Right cardiac atrium (tissue), 5 donors: ENCODE measurements around the gene ZNF639. TPM values are rescaled to one million over a fixed set of nuclear protein-coding genes. Genes with fewer than 3 reads are reported as not detected.
A peak's percentile ranks its signal among the peaks of the same experiment; 100 is the strongest.
"Not testable (repeated sequence)": the region's sequence is repeated elsewhere in the genome, so short reads cannot be mapped to it uniquely, and the experiment has no call there.

ENCODE experiments used
- ATAC-seq, 2 donors: fragments of 200-7000 bp; cut with Tn5 transposase; one replicate each; pipeline versions ENCODE4 v1.8.0 to v1.9.1; 2020; ENCODE audit warnings: moderate library complexity in 2 of 2, mild to moderate bottlenecking in 1 of 2
- DNase-seq, 3 donors: peaks; one replicate each; pipeline ENCODE4 v3.0.0-alpha.2; 2020
- H3K27ac ChIP-seq: one replicate; pipeline ENCODE4 v1.5.1; 2013; ENCODE audit warnings: mild to moderate bottlenecking, low read length, control low read depth, moderate library complexity
- H3K27me3 ChIP-seq: one replicate; pipeline ENCODE4 v1.6.1; 2013; ENCODE audit not compliant: control insufficient read depth, insufficient read depth
- H3K4me1 ChIP-seq: one replicate; pipeline ENCODE4 v1.6.1; 2013; ENCODE audit warnings: low read length; ENCODE audit not compliant: control insufficient read depth, insufficient read depth
- H3K4me3 ChIP-seq: one replicate; pipeline ENCODE4 v1.5.1; 2013; ENCODE audit warnings: low read length, control low read depth
- H3K9me3 ChIP-seq: one replicate; pipeline ENCODE4 v1.6.1; 2013; ENCODE audit warnings: low read length; ENCODE audit not compliant: control insufficient read depth
- WGBS: extraction: QIAGEN DNeasy Blood & Tissue Kit; methylation state at CpG from one replicate; pipeline ENCODE4 v1.1.7; 2013; 5-methylcytosine and 5-hydroxymethylcytosine counted together
- intact Hi-C, 4 donors: fragments of 100-400 bp; cut with DNase I; formaldehyde crosslinking; loops; one replicate each; pipeline versions ENCODE4 v1.11.0 to v1.14.0; 2022 to 2023
- long read RNA-seq, 4 donors: library from polyadenylated mRNA; unstranded; transcript quantifications; one replicate each; pipeline ENCODE4 v2.0.0, GENCODE V29; 2020 to 2021
- polyA plus RNA-seq: library from polyadenylated mRNA; stranded (reverse); fragments of 200-250 nt; gene quantifications from one replicate; pipeline ENCODE4 v1.2.3, GENCODE V29; 2013
- total RNA-seq, 4 donors: library from RNA; stranded (reverse); fragmentation: NEBNext Ultra II Directional; extraction: Animal tissue kit (Norgen Biotek cat#: 25700); gene quantifications; one replicate each; pipeline ENCODE4 v1.2.1, GENCODE V29; 2021
- donor health status: healthy with polysubstance abuse.
- donor health status: DM: no; HTN: yes; CAD: no.
- donor health status: DM: no; HTN: no; CAD: no.
- donor health status: DM: no; HTN: yes; CAD: no; lungs with severe emphysema.
- donor health status: DM: yes; HTN: yes; CAD: no.

Gene ZNF639
- total RNA-seq: 10 to 100 TPM; 31.0 to 42.9 (median 34.2) TPM
- 19.0 TPM for polyA plus RNA-seq
- long read RNA-seq, donor 1, full-length matches to known transcripts: 85 of 103 reads
- long read RNA-seq, donor 1, partial matches to known transcripts: 2 of 103 reads
- long read RNA-seq, donor 1, other reads (novel, unspliced or antisense): 16 of 103 reads
- long read RNA-seq, donor 2, transcript ZNF639-209 (6 exons, 2,033 nt): minor isoform, 5 of 30 reads
- long read RNA-seq, donor 2, transcript ZNF639-207 (7 exons, 1,228 nt): major isoform, 15 of 30 reads
- long read RNA-seq, donor 2, partial matches to known transcripts: 0 of 30 reads
- long read RNA-seq, donor 2, other reads (novel, unspliced or antisense): 7 of 30 reads
- long read RNA-seq, donor 3, transcript ZNF639-202 (6 exons, 1,117 nt): major isoform, 6 of 15 reads
- long read RNA-seq, donor 3, partial matches to known transcripts: 0 of 15 reads
- long read RNA-seq, donor 3, other reads (novel, unspliced or antisense): 5 of 15 reads
- long read RNA-seq, donor 4, transcript ZNF639-207 (7 exons, 1,228 nt): major isoform, 27 of 44 reads
- long read RNA-seq, donor 4, transcript ZNF639-209 (6 exons, 2,033 nt): minor isoform, 11 of 44 reads
- long read RNA-seq, donor 4, partial matches to known transcripts: 0 of 44 reads
- long read RNA-seq, donor 4, other reads (novel, unspliced or antisense): 5 of 44 reads

GRCh38 chr3:179322286-179323196 lies at the start of gene ZNF639:
TSS of gene ZNF639 (plus strand) at chr3:179323031. CDS start at chr3:179328294, 5,263 bp downstream.
- Histone ChIP-seq H3K27me3 (no peaks in the 10 kb centered on the region), H3K27ac (peak within 1 kb of the TSS; percentile 93), H3K9me3 (no peaks in the 10 kb centered on the region), H3K4me1 (no peaks in the 10 kb centered on the region), H3K4me3 (peak within 1 kb of the TSS; percentile 56)
- intact Hi-C loops: loop anchor here in 2 of 4 donors (5.0 to 10.0 kb wide), 3 partner anchors 175 to 242 kb away; partner anchors contain the start of genes ACTL6A (in 1 of the 2) and PIK3CA (in 1 of the 2)
- ATAC-seq (peak; percentile 94 to 95), DNase-seq (peak; percentile 87 to 94 (median 94))
- WGBS: under 1% methylated on average over 75 of the region's 75 CpGs

- intact Hi-C loops, H3K4me3 ChIP-seq: not testable (repeated sequence)
- 97% methylated on average over 2 of the region's 2 CpGs for WGBS
Measured at GRCh38 chr3:179274434-179274833, 48.4 kb upstream of the ZNF639 start.

GRCh38 chr3:179276001-179276400 lies 46.8 kb upstream of the ZNF639 start:
- WGBS: 70% methylated on average over 3 of the region's 3 CpGs
- Histone ChIP-seq H3K4me1 (no peaks in the 10 kb centered on the region), H3K9me3 (no peaks in the 10 kb centered on the region), H3K27me3 (no peaks in the 10 kb centered on the region), H3K4me3 (no peak overlapping the region), H3K27ac (no peak overlapping the region)
- intact Hi-C loops: no loop called here
- ATAC-seq (no peak), DNase-seq (no peak)

More at GRCh38 chr3:179274434-179274833, 48.4 kb upstream of the ZNF639 start:
- H3K27ac ChIP-seq, H3K9me3 ChIP-seq, H3K4me1 ChIP-seq, DNase-seq, ATAC-seq, H3K27me3 ChIP-seq: not testable (repeated sequence)

- intact Hi-C loops: no loop called here
- H3K27ac ChIP-seq: no peak overlapping the region
- DNase-seq (no peak), ATAC-seq (no peak)
- no peaks in the 10 kb centered on the region for H3K9me3 ChIP-seq
- H3K4me3 ChIP-seq: no peak overlapping the region
- WGBS: 82% methylated on average over 3 of the region's 3 CpGs
- H3K4me1 ChIP-seq: no peaks in the 10 kb centered on the region
- no peaks in the 10 kb centered on the region for H3K27me3 ChIP-seq
Measured at GRCh38 chr3:179276743-179277142, 46.1 kb upstream of the ZNF639 start.

GRCh38 chr3:179278151-179278550 lies 44.7 kb upstream of the ZNF639 start:
- intact Hi-C loops: no loop called here

GRCh38 chr3:179278932-179279693 lies 43.7 kb upstream of the ZNF639 start:
- DNase-seq: no peak
- Histone ChIP-seq H3K9me3 (no peaks in the 10 kb centered on the region), H3K4me3 (no peak overlapping the region), H3K4me1 (no peaks in the 10 kb centered on the region), H3K27ac (no peak overlapping the region), H3K27me3 (no peaks in the 10 kb centered on the region)
- intact Hi-C loops: no loop called here
- WGBS: 59% methylated on average over 4 of the region's 4 CpGs
- no peak for ATAC-seq

More at GRCh38 chr3:179278151-179278550, 44.7 kb upstream of the ZNF639 start:
- H3K4me1 ChIP-seq: no peaks in the 10 kb centered on the region
- no peak overlapping the region for H3K27ac ChIP-seq
- no peak overlapping the region for H3K4me3 ChIP-seq
- H3K27me3 ChIP-seq: no peaks in the 10 kb centered on the region
- H3K9me3 ChIP-seq: no peaks in the 10 kb centered on the region
- ATAC-seq: no peak
- WGBS: 95% methylated on average over 1 of the region's 1 CpG
- DNase-seq: no peak

- no peaks in the 10 kb centered on the region for H3K9me3 ChIP-seq
- DNase-seq (no peak), ATAC-seq (no peak)
- H3K27ac ChIP-seq: no peak overlapping the region
- no peak overlapping the region for H3K4me3 ChIP-seq
- intact Hi-C loops: no loop called here
- H3K4me1 ChIP-seq: no peaks in the 10 kb centered on the region
- 97% methylated on average over 1 of the region's 1 CpG for WGBS
- no peaks in the 10 kb centered on the region for H3K27me3 ChIP-seq
Measured at GRCh38 chr3:179279837-179280236, 43.0 kb upstream of the ZNF639 start.

- no peaks in the 10 kb centered on the region for H3K9me3 ChIP-seq
- H3K4me1 ChIP-seq: no peaks in the 10 kb centered on the region
- intact Hi-C loops: no loop called here
- no peaks in the 10 kb centered on the region for H3K27me3 ChIP-seq
- no peak overlapping the region for H3K4me3 ChIP-seq
- ATAC-seq (no peak), DNase-seq (no peak)
- no peak overlapping the region for H3K27ac ChIP-seq
- WGBS: 92% methylated on average over 3 of the region's 3 CpGs
Measured at GRCh38 chr3:179281825-179282224, 41.0 kb upstream of the ZNF639 start.

GRCh38 chr3:179286331-179286730 lies 36.5 kb upstream of the ZNF639 start:
- ATAC-seq: no peak
- Histone ChIP-seq H3K4me1 (no peaks in the 10 kb centered on the region), H3K27ac (no peak overlapping the region), H3K9me3 (no peaks in the 10 kb centered on the region), H3K27me3 (no peaks in the 10 kb centered on the region), H3K4me3 (no peak overlapping the region)
- intact Hi-C loops: no loop called here
- 78% methylated on average over 6 of the region's 6 CpGs for WGBS
- DNase-seq: no peak

GRCh38 chr3:179288845-179289244 lies 34.0 kb upstream of the ZNF639 start:
- Histone ChIP-seq H3K9me3 (no peaks in the 10 kb centered on the region), H3K27ac (no peak overlapping the region), H3K4me3 (no peak overlapping the region), H3K4me1 (no peaks in the 10 kb centered on the region), H3K27me3 (no peaks in the 10 kb centered on the region)
- no peak for ATAC-seq
- DNase-seq: no peak
- intact Hi-C loops: no loop called here
- 76% methylated on average over 4 of the region's 4 CpGs for WGBS
